Endothelial cell of umbilical vein (primary cell): ENCODE measurements around the gene UROC1. TPM values are rescaled to one million over a fixed set of nuclear protein-coding genes. Genes with fewer than 3 reads are reported as not detected.

ENCODE experiments used
- BruUV-seq: library from RNA; stranded (reverse); fragments of 400-500 nt; replicated peaks from 2 replicates; lab custom pipeline; 2021; lab: Mats Ljungman, UMichigan
- CTCF ChIA-PET: fragments of 300-600, 350-600 bp; sonication (Branson Sonifier 250); formaldehyde crosslinking; loops from one replicate; lab custom pipeline; 2021; ENCODE audit warnings: antibody characterized with exemption, inconsistent platforms; lab: Charles Lee
- POLR2A ChIA-PET: fragments of 300-600, 350-600 bp; sonication (Branson Sonifier 250); formaldehyde crosslinking; loops from one replicate; lab custom pipeline; 2021; ENCODE audit warnings: antibody characterized with exemption, inconsistent platforms; lab: Charles Lee
- DNase-seq: peaks from one replicate; pipeline ENCODE4 v3.0.0-alpha.2; 2011; ENCODE audit warnings: low read depth, low spot score
- FAIRE-seq: peaks from 2 replicates; lab custom pipeline; 2011; peaks lifted over from hg19 to GRCh38; lab: Jason Lieb, UNC
- H2AFZ ChIP-seq: 2 replicates; pipeline ENCODE4 v1.6.0; 2012; ENCODE audit warnings: low read depth, low read length, control low read depth, inconsistent platforms
- H3K27ac ChIP-seq: 2 replicates; pipeline ENCODE4 v1.5.1; 2011; ENCODE audit warnings: low read depth, mild to moderate bottlenecking, control low read depth, low read length, moderate library complexity; ENCODE audit not compliant: insufficient read depth
- H3K27me3 ChIP-seq, 2 experiments: 2 replicates each; pipeline versions ENCODE4 v1.6.0 to v1.6.1; 2011; ENCODE audit warnings: low read length in 2 of 2, mixed read lengths in 1 of 2; ENCODE audit not compliant: control insufficient read depth in 2 of 2, insufficient read depth in 2 of 2
- H3K36me3 ChIP-seq, 2 experiments: 2 replicates in 1 of 2; 3 replicates in 1 of 2; pipeline ENCODE4 v1.5.1; 2011; ENCODE audit warnings: low read length in 2 of 2, mild to moderate bottlenecking in 1 of 2, moderate library complexity in 1 of 2; ENCODE audit not compliant: control insufficient read depth in 2 of 2, insufficient read depth in 2 of 2; ENCODE audit errors: extremely low read depth in 1 of 2
- H3K4me1 ChIP-seq: 3 replicates; pipeline ENCODE4 v1.5.1; 2011; ENCODE audit warnings: mild to moderate bottlenecking, low read length; ENCODE audit not compliant: control insufficient read depth, insufficient read depth; ENCODE audit errors: extremely low read depth
- H3K4me2 ChIP-seq: 2 replicates; pipeline ENCODE4 v1.6.1; 2011; ENCODE audit warnings: low read length, control low read depth, mixed read lengths; ENCODE audit not compliant: insufficient read depth
- H3K4me3 ChIP-seq, 3 experiments: fragments of 200-600 bp in 1 of 3; sonication (generic), shearing (Covaris generic) in 1 of 3; replicated peaks in 1 of 3; 2 replicates each; pipeline ENCODE4 v1.5.1; 2011 to 2016; ENCODE audit warnings: control low read depth in 3 of 3, low read length in 3 of 3, mild to moderate bottlenecking in 2 of 3, inconsistent platforms in 1 of 3, low read depth in 1 of 3, moderate library complexity in 1 of 3; ENCODE audit not compliant: insufficient read depth in 1 of 3
- H3K79me2 ChIP-seq: 2 replicates; pipeline ENCODE4 v1.6.0; 2012; ENCODE audit warnings: low read length, inconsistent platforms; ENCODE audit not compliant: control insufficient read depth, insufficient read depth
- H3K9ac ChIP-seq: replicated peaks from 2 replicates; pipeline ENCODE3; 2011; ENCODE audit warnings: low read length, control low read depth; ENCODE audit not compliant: insufficient read depth; ENCODE audit errors: extremely low read depth
- H3K9me1 ChIP-seq: replicated peaks from 3 replicates; pipeline ENCODE4 v1.6.0; 2011; ENCODE audit warnings: mild to moderate bottlenecking, low read length; ENCODE audit not compliant: control insufficient read depth, insufficient read depth; ENCODE audit errors: extremely low read depth
- H3K9me3 ChIP-seq: replicated peaks from 2 replicates; pipeline ENCODE4 v1.5.1; 2012; ENCODE audit warnings: low read length, inconsistent platforms; ENCODE audit not compliant: control insufficient read depth, insufficient read depth
- H4K20me1 ChIP-seq: replicated peaks from 2 replicates; pipeline ENCODE3; 2011; ENCODE audit warnings: mild to moderate bottlenecking, low read length; ENCODE audit not compliant: control insufficient read depth, insufficient read depth; ENCODE audit errors: extremely low read depth
- EZH2 ChIP-seq: IDR thresholded peaks from 2 replicates; pipeline ENCODE4 v1.6.1; 2012; ENCODE audit warnings: borderline replicate concordance, low read depth, mild to moderate bottlenecking, moderate library complexity, low read length, inconsistent platforms; ENCODE audit not compliant: severe bottlenecking
- FOS ChIP-seq: IDR thresholded peaks from 2 replicates; pipeline ENCODE4 v1.6.1; 2011; ENCODE audit warnings: mild to moderate bottlenecking, low read length, moderate library complexity, borderline replicate concordance; ENCODE audit not compliant: insufficient read depth
- GATA2 ChIP-seq: IDR thresholded peaks from 2 replicates; pipeline ENCODE4 v1.7.0; 2011; ENCODE audit warnings: low read depth, mild to moderate bottlenecking, moderate library complexity, mixed read lengths, low read length; ENCODE audit not compliant: insufficient read length, insufficient read depth
- JUN ChIP-seq: IDR thresholded peaks from 2 replicates; pipeline ENCODE4 v1.6.1; 2011; ENCODE audit warnings: borderline replicate concordance, low read depth; ENCODE audit not compliant: insufficient read length, insufficient read depth
- MYC ChIP-seq: IDR thresholded peaks from one replicate; pipeline ENCODE4 v1.6.1; 2011; ENCODE audit warnings: mild to moderate bottlenecking, low read depth, low read length
- POLR2A ChIP-seq: IDR thresholded peaks from 2 replicates; pipeline ENCODE4 v1.6.1; 2012; ENCODE audit warnings: low read depth, mild to moderate bottlenecking, control low read depth, low read length
- POLR2AphosphoS5 ChIP-seq: IDR thresholded peaks from 2 replicates; pipeline ENCODE4 v1.6.1; 2012; ENCODE audit warnings: low read depth, mild to moderate bottlenecking, control low read depth, low read length, moderate library complexity; ENCODE audit not compliant: insufficient read depth
- dilution Hi-C: fragments of 300-500 bp; cut with MboI; formaldehyde crosslinking; loops from one replicate; pipeline ENCODE4 v1.15.0; 2019; ENCODE audit warnings: low sequenced_read_pairs; ENCODE audit not compliant: extremely low pct_ligation_motif_present
- intact Hi-C: fragments of 100-400 bp; cut with micrococcal nuclease; formaldehyde crosslinking; loops from one replicate; pipeline ENCODE4 v1.10.0; 2022
- polyA plus RNA-seq, 4 experiments: library from polyadenylated mRNA; depleted of rRNA in 3 of 4; stranded (reverse) in 3 of 4; unstranded in 1 of 4; fragments of >200 nt; gene quantifications; 2 replicates each; pipeline versions ENCODE4 v1.2.1 to v1.2.3, GENCODE V29; 2011 to 2012; ENCODE audit warnings: missing spikeins in 1 of 4
- total RNA-seq: library from RNA; stranded (reverse); gene quantifications from 2 replicates; pipeline ENCODE4 v1.2.3, GENCODE V29; 2021
- TF ChIP-seq, protein P1 (sequence below), 2 donors: IDR thresholded peaks; 1 replicate in 1 of 2; 2 replicates in 1 of 2; pipeline ENCODE4 v1.5.1; 2011; ENCODE audit warnings: low read length in 2 of 2, mild to moderate bottlenecking in 2 of 2, moderate library complexity in 2 of 2, control low read depth in 1 of 2, inconsistent platforms in 1 of 2, low read depth in 1 of 2; ENCODE audit not compliant: insufficient read depth in 1 of 2; ENCODE audit errors: extremely low read depth in 1 of 2
- TF ChIP-seq, protein P2 (sequence below): IDR thresholded peaks from 2 replicates; pipeline ENCODE4 v1.6.1; 2011; ENCODE audit not compliant: insufficient read depth, insufficient read length

The UROC1 gene
- total and polyA plus RNA-seq, 2 donors (not counting 3 experiments of a cell fraction or from before 2014, with no cell fraction given), result not detected

GRCh38 chr3:126546013-126546412 lies 28.4 kb upstream of the UROC1 start:
- H3K4me1 ChIP-seq, result no peaks in the 10 kb centered on the region
- no peaks in the 10 kb centered on the region for H3K79me2 ChIP-seq
- no peaks in the 10 kb centered on the region for H4K20me1 ChIP-seq
- H3K27ac ChIP-seq, result no peak overlapping the region
- no peak for FAIRE-seq
- no peak overlapping the region for H2AFZ ChIP-seq
- ChIA-PET POLR2A (no interaction called here), CTCF (interaction anchor here (1.2 kb wide), 1 partner anchor 23 kb away, joined by 3 read pairs; no protein-coding TSS in a partner anchor)
- no peak for TF ChIP-seq JUN
- TF ChIP-seq MYC, result no peak
- TF ChIP-seq EZH2, result no peak
- TF ChIP-seq, protein P1, sequence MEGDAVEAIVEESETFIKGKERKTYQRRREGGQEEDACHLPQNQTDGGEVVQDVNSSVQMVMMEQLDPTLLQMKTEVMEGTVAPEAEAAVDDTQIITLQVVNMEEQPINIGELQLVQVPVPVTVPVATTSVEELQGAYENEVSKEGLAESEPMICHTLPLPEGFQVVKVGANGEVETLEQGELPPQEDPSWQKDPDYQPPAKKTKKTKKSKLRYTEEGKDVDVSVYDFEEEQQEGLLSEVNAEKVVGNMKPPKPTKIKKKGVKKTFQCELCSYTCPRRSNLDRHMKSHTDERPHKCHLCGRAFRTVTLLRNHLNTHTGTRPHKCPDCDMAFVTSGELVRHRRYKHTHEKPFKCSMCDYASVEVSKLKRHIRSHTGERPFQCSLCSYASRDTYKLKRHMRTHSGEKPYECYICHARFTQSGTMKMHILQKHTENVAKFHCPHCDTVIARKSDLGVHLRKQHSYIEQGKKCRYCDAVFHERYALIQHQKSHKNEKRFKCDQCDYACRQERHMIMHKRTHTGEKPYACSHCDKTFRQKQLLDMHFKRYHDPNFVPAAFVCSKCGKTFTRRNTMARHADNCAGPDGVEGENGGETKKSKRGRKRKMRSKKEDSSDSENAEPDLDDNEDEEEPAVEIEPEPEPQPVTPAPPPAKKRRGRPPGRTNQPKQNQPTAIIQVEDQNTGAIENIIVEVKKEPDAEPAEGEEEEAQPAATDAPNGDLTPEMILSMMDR (IDR thresholded peaks at IDR 0.05; ENCODE audit: extremely low read depth in 1 of 2, insufficient read depth in 1 of 2, low read depth in 1 of 2, low read length in 2 of 2), result no peak
- no peak overlapping the region for H3K4me3 ChIP-seq
- peaks cover 0 to 2% of the 10 kb centered on the region in 2 experiments for H3K27me3 ChIP-seq
- H3K36me3 ChIP-seq, result no peaks in the 10 kb centered on the region
- dilution Hi-C loops (no loop called here), intact Hi-C loops (no loop called here)
- no peaks in the 10 kb centered on the region for H3K9me1 ChIP-seq
- H3K9ac ChIP-seq, result no peak overlapping the region
- no peaks in the 10 kb centered on the region for H3K9me3 ChIP-seq
- no TSS peak for BruUV-seq
- no peak overlapping the region for H3K4me2 ChIP-seq
- DNase-seq, result no peak

DNA sequence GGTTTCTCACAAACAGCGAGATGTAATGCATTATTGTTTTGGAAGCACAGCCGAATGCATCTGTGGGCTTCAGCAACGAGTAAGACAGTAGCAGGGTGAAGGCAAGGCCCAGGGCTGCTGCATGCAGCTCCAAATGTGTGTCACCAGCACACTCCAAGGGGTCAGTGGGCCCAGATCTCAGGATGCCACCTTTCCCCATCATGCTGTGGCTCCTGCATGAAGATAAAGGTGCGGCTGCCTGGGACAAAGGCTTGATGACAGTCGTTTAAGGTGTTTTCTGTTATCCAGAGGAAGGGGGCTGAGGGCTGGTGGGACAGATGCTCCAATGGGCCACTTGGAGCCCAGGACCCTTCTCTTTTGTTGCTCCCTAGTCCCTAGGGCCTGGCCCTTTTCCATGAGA lies 28.0 kb upstream of the UROC1 start:
- dilution Hi-C loops (no loop called here), intact Hi-C loops (no loop called here)
- Histone ChIP-seq H3K36me3 (no peaks in the 10 kb centered on the region), H3K4me2 (no peak overlapping the region), H3K9me3 (no peaks in the 10 kb centered on the region), H2AFZ (no peak overlapping the region), H3K9ac (no peak overlapping the region), H3K4me1 (peaks cover 2% of the 10 kb centered on the region), H3K79me2 (no peaks in the 10 kb centered on the region), H3K4me3 (no peak overlapping the region), H3K27me3 (peaks cover 0 to 2% of the 10 kb centered on the region in 2 experiments), H3K9me1 (no peaks in the 10 kb centered on the region), H3K27ac (no peak overlapping the region), H4K20me1 (no peaks in the 10 kb centered on the region)
- FAIRE-seq (no peak), DNase-seq (no peak)
- CTCF ChIA-PET, result interaction anchor here (1.2 kb wide), 1 partner anchor 23 kb away, joined by 3 read pairs; no protein-coding TSS in a partner anchor
- no TSS peak for BruUV-seq
- POLR2A ChIA-PET, result no interaction called here
- TF ChIP-seq EZH2, result no peak
- no peak for TF ChIP-seq GATA2
- no peak for TF ChIP-seq JUN
- TF ChIP-seq MYC, result no peak
- TF ChIP-seq, protein P2, sequence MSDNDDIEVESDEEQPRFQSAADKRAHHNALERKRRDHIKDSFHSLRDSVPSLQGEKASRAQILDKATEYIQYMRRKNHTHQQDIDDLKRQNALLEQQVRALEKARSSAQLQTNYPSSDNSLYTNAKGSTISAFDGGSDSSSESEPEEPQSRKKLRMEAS, result no peak
- TF ChIP-seq, protein P1 (IDR thresholded peaks at IDR 0.05; ENCODE audit: extremely low read depth in 1 of 2, insufficient read depth in 1 of 2, low read depth in 1 of 2, low read length in 2 of 2), result no peak
- no peak for TF ChIP-seq POLR2AphosphoS5
- TF ChIP-seq POLR2A, result no peak
- TF ChIP-seq FOS, result no peak
